Measurements from ENCODE around the gene CAMTA1.
"Not testable (repeated sequence)": the region's sequence is repeated elsewhere in the genome, so short reads cannot be mapped to it uniquely, and the experiment has no call there.

- TF ChIP-seq, protein P1, sequence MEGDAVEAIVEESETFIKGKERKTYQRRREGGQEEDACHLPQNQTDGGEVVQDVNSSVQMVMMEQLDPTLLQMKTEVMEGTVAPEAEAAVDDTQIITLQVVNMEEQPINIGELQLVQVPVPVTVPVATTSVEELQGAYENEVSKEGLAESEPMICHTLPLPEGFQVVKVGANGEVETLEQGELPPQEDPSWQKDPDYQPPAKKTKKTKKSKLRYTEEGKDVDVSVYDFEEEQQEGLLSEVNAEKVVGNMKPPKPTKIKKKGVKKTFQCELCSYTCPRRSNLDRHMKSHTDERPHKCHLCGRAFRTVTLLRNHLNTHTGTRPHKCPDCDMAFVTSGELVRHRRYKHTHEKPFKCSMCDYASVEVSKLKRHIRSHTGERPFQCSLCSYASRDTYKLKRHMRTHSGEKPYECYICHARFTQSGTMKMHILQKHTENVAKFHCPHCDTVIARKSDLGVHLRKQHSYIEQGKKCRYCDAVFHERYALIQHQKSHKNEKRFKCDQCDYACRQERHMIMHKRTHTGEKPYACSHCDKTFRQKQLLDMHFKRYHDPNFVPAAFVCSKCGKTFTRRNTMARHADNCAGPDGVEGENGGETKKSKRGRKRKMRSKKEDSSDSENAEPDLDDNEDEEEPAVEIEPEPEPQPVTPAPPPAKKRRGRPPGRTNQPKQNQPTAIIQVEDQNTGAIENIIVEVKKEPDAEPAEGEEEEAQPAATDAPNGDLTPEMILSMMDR (IDR thresholded peaks at IDR 0.05): not testable (repeated sequence)
- not testable (repeated sequence) for TF ChIP-seq POLR2A (IDR thresholded peaks at IDR 0.05)
These were observed 819.7 kb downstream of the CAMTA1 start for GRCh38 chr1:7604906-7605305.
